Glomerular visceral epithelial cell (primary cell): ENCODE results near the gene C7orf33.
"Not testable (repeated sequence)": the region's sequence is repeated elsewhere in the genome, so short reads cannot be mapped to it uniquely, and the experiment has no call there.

ENCODE experiments used
- DNase-seq: peaks from one replicate; pipeline ENCODE4 v3.0.0-alpha.2; 2016; ENCODE audit errors: extremely low spot score

Gene C7orf33

DNA sequence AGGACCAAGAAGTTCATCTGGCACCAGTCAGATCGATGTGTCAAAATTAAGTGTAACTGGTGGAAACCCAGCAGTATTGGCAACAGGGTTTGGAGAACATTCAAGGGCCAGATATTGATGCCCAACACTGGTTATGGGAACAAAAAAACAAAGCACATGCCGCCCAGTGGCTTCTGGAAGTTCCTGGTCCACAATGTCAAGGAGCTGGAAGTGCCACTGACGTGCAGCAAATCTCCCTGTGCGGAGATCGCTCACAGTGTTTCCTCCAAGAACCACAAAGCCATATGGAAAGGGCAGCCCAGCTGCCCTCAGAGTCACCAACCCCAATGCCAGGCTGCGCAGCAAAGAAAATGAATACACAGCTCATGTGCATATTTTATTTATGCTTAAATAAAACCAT is 10.1 kb upstream of the C7orf33 start:
- DNase-seq: no peak

DNA sequence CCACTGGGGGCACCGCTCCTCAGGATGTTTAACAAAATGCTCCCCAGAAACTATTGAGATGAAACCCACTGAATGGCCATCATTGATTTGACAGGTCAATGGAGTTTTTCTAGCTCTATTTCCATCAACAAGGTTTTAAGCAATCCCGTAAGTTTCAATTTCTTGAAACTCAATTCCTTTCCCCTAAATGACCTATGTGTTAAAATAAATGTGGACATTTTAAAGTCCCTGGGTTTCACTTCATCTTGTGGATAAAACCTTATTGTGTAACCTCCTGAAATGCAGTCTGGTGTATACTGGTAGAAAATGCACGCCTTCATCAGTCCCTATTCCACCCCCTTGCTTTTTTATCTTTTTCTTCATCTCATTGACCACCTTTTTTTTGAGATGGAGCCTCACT is 8.9 kb upstream of the C7orf33 start:
- no peak for DNase-seq

DNA sequence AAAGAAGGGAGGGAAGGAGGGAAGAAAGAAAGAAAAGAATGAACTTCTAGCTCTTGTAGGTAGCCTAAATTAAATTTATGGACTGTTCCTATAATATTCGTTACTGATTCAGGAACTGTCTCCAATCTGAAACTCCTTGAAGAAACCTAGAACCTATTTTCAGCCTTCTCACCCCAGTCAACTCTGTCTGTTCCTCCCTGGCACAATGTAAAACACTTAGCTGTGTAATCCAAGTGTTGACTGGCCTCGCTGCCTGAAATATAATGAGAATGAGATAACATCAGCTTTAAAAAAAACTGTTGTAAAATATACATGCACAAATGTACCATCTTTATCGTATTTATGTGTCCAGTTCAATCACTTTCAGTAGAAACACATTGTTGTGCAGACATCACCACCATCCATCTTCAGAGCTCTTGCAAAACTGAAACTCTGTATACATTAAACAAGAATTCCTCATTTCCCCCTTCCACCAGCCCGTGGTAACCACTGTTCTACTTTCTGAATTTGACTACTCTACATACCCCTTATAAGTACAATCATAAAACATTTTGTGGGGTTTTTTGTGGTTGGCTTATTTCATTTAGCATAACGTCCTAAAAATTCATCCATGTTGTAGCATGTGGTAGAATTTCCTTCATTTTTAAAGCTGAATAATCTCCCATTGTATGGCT is 6.3 kb upstream of the C7orf33 start:
- DNase-seq: no peak

DNA sequence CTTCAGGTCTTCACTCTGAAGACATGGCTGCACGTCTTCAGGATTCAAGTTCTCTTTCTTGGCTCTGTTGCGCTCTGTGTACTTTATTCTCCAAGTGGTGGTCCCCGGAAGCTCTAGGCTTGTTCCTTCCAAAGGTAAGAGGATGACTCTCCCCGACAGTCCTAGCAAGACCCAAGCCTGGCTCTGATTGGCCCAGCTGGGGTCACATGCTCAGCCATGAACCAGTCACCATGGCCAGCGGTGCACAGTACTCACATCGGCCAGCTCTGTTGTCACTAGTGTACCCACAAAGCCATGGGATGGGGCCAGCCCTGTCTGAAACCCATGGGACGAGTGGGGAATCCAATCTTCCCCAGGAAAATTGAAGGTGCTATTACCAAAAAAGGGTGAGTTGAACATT is 5.2 kb upstream of the C7orf33 start:
- DNase-seq: no peak

DNA sequence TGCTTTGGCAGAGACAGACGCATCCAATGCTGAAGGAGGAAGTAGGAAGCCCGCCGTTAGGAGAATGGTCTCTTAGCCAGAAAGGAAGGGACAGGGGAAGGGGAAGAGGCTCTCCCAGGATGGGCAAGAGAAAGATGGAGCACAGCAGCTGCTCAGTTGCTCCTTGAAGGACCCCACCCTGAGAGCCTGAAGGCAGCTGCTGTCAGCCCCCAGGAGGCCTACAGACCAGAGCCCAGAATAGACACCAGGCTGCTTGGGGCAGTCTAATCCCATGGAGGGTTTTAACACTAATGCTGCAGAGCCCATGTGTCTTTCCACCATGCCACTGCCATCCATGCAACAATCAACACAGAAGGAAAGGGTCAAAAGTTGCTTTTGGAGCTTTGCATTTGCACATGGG is 3.5 kb upstream of the C7orf33 start:
- DNase-seq: no peak

DNA sequence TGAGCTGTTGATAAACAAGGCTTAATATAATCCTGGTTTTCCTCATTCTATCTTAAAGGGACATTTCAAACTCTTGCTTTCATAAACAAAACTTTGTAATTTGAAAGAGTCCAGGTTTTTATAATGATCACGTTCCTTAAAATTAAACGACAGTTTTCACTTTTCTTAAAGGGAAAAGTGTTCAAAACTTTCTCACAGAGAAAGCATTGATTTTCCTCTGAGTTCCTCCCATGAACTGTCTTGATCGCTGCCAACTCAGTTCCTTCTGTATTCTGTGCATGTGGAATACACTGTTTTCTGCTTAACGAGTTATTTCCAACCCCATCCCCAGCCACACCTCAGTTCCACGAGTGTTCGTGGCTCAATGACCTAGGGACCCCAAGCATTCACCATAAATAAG is 2.4 kb upstream of the C7orf33 start:
- no peak for DNase-seq

DNA sequence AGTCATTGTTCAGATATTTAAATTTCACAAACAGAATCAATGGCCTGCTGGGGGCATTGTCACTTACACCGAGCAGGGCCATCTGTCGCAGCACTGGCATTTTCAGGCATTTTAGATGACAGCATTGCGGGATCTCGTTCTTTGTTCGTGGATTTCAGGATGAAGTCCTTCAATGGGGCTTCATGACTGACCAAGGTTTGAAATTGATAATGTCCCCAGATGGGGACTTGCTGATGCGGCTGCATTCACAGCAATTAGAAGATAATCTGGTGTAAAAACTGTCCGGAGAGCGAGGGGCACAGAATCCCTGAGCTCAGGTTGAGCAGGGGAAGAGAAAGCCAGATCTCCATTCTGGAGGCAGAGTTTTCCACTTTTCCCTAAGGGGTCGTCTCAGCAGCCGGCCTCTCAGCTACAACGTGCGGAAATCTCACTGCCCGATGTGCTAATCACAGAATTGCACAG is 1.9 kb upstream of the C7orf33 start:
- no peak for DNase-seq

DNA sequence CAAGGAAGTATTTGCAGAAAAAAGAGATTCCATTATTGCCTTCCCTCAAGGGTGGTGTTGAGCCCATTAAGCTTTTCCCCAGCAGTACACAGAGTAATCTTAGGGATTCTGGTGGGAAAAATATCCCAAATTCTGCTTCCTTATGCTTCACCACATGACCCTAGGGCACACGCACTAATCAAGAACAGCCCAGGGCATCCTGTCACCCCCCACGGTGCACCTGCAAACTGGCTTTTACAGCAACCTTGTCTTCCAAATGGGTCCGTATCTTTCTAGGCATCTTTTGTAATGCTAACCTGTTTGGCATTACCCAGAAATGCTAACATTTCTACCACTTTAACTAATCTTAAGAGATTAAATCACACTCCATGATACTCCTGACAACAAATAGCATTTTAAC is 926 bp upstream of the C7orf33 start:
- no peak for DNase-seq

DNA sequence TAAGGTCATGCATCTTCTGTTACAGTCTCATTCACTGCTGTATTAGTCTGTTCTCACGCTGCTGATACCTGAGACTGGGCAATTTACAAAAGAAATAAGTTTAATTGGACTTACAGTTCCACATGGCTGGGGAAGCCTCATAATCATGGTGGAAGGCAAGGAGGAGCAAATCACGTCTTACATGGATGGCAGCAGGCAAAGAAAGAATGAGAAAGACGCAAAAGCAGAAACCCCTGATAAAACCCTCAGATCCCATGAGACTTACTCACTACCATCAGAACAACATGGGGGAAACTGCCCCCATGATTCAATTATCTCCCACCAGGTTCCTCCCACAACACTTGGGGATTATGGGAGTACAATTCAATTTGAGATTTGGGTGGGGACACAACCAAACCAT is 5.8 kb downstream of the C7orf33 start:
- DNase-seq: not testable (repeated sequence)

DNA sequence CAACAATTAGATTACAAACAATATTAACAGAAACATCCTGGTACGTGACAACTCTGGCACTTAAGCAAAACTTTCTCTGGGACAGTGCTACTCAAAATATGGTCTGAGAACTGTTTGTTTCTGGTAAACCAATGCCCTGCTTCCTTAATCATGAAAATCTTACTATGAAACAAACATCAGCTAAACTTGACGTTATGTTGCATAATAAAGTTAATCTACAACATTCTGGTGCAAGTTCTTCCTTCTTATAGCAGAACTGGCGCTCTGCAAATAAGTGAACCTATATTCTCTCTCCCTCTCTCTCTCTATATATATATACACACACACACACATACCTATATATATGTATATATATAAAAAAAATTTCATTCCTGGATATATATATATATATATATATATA is 7.8 kb downstream of the C7orf33 start:
- DNase-seq: no peak

DNA sequence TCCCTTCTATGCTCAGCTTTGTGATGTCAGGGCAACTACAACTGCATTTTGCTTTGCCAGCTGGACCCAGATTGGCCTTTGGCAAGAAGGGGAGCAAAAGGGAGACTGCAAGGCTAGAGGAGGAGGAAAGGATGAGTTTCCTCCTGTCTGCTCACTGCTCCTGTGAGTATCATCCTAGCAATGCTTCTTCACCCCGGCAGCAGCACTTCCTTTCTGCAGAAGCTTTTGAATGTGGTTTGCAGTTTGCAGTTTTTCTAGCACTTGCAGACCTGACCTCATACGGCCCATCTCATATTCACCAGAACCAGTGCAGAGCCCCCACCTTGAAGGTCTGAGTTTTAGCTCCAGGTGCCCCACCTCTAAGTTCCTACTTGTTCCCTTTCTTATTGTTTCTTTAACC is 14.8 kb downstream of the C7orf33 start:
- DNase-seq: no peak

DNA sequence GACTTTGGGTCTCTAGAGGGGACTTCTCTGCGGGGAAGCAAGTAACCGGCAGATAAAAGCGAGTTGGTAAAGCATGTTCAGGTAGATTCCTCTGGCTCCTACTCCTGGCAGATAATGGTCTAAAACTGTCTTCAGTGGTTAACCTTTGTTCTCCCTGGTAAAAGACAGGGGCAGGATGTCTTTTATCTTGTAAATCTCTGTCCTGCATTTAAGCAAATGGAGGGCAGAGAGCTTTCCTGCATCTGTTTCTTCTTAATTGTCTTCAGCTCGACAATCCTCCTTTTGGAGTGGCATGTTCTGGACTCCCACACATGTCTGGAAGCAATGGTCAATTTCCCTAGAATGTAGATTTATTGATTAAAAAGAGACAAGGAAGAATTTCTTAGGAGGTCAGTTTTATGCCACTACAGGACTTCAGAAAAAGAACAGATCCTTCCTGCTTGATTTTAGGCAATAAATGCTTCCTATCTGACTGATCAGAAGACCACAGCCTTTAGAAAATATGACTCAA is 16.6 kb downstream of the C7orf33 start:
- no peak for DNase-seq

DNA sequence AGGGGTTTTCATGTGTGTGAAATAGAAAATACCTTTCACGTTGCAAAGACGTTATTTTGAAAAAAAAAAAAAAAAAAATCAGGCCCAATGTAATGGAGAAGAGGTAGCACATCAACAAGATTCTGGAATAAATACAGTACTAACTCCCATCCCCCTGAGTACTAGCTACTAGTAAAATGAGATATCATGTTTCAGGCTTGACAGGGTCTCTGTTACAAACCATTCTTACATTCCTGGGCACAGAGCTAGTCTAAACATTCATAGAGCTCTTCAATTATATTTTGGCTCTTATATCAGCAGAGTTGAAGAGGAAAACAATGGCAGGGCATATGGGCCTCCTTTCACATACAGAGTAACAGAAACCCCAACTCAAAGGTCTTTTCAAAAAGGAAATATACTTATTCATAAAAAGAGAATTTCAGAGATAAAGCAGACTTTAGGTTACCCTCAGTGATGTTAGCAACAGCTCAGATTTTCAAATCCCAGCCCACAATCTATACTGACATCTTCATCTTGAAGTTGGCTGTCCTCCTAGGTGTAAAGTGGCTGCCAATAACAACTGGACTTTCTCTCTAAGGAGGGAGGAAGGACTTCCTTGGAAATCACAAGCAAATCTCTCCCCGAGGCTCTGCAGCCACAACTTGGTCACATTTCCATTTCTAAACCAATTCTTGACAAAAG is 18.6 kb downstream of the C7orf33 start:
- DNase-seq: no peak

DNA sequence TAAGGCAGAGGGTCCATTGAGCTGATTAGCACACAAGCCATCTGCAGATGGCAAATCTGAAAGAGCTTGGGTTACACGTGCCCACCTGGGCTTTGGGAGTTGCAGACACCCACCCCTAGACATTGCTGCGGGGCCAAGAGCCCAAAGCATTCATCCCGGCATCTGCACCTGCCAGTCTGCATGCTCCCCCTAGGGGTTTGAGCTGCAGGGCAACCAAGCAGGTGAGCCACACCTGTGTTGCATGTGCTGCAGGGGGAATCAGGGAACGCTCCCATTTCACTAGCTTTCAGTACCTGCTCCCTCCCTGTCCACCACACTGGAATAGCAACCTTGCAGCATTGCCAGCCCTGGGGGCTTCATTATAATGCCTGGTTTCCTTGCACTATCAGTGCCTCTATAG is 21.1 kb downstream of the C7orf33 start:
- no peak for DNase-seq

DNA sequence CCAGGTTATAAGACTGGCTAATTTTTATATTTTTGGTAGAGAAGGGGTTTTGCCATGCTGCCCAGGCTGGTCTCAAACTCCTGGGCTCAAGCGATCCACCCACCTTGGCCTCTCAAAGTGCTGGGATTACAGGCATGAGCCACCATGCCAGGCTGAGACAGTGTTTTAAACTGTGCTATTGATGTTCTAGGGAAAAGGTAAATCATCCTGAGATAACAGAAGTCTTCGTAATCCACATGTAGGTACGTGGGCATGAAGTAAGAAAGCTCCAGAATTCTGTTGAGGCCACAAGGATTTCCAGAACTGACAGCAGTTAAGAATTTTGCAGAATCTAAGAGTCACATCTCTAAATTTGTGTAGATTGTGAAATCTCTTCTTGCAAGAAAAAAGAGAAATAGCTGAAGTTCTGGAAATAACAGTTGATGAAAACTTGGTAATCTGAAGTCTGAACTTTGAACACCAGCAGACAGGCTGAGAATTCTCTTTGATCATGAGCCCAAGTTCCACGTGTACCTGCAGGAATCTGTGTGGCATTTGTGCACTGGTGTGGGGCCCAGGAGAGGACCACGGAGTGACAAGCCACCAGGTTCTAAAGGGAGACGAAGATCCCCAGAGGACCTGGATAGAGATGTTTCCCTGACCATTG is 24.6 kb downstream of the C7orf33 start:
- no peak for DNase-seq

DNA sequence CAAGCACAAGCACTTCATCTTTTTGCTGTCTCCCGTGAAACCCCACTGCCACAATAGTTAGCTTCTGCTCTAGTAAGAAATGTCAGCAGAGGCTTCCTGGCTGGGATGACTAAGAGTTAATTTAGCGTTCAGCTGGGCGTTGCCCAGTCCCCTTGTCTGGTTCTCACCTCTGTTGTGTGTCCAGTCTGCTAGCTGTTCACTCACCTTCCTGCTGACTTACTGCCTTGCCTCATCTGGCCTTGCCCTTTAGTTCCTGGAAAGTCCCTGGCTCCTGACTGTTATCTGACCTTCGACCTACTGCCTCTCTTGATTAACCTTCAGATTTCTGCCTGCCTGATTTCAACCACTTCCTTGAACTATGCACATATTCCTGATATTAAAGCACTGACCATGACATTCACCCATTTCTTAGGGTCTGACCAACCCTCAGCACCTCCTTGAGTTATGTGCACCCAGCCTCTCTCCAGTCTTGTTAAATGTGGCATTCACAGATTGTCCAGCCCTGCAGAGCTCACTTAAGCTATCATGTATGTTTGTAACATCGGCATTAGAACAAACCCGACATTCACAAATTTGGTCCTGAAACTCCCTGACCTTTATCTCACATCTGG is 30.3 kb downstream of the C7orf33 start:
- peak; percentile 37 for DNase-seq

DNA sequence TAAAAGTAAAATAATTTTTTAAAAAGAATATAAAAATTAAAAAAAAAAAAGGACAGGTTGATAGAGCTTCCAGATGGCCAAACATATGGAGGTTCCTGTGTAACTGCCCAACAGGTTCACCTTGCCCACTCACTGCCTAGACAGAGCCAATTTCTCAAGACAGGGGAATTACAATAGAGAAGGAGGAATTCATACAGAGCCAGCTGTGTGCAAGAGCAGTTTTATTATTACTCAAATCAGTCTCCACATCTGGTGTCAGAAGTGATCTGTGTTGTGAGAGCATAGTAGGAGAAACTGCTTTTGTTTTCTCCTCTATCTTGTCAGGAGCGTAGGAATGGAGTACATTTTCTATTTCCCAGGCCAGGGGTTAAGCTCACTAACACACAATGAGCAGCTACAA is 31.0 kb downstream of the C7orf33 start:
- no peak for DNase-seq

DNA sequence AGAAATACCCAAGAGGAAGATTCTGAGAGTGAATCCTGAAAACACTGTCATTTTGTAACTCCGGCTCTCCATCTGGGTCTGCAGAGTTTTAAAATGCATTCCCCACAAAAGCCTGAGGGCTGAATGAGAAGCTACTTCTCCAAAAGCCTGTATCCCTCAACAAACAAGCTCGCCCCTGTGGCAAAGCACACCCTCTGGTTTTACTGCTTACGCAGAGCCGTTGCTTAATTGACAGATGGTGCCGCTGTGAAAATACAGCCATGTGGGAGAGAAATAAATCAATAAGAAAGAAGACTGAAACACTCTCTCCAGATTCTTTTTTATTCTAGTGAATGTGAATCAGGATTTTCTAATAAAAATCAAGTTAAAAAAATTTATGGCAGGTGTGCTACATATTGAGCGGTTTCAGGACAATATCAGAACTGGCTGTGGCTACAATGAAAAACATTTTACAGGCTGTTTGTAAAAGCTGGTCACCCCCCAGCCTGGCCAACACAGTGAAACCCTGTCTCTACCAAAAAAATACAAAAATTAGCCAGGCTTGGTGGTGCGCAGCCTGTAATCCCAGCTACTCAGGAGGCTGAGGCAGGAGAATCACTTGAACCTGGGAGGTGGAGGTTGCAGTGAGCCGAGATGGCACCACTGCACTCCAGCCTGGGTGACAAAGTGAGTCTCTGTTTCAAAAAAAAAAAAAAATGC is 32.5 kb downstream of the C7orf33 start:
- DNase-seq: no peak

DNA sequence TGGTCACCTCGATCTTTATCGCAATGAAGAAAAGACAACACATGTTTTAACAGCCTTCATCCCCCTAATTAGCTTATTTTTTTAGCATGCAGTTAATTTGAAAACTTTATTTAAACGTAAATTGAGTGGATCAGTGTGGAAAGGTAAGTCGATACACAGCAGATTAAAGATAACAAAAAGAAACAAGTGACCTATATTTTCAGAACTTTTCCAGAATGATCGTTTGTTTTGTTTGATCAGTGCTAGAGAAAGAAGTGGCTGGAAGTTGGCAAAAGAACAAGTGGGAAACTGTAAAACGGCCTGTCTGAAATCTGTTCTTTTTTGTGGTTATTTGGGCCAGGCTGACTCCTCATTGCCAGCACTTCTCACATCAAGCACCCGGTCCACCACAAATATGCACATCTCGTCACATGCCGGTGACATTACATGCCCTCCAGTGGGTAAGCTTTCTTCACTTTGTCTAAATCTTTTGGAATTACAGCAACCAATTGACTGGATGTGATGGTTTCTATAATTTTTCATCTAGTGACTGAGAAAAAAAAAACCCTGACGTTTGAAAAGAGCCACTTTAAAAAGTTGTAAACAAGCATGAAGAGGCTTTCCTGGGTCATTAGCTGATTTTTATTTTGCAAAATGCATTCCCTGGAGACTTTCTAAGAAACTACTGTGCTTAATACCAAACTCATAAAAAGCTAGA is 33.2 kb downstream of the C7orf33 start:
- peak; percentile 68 for DNase-seq

DNA sequence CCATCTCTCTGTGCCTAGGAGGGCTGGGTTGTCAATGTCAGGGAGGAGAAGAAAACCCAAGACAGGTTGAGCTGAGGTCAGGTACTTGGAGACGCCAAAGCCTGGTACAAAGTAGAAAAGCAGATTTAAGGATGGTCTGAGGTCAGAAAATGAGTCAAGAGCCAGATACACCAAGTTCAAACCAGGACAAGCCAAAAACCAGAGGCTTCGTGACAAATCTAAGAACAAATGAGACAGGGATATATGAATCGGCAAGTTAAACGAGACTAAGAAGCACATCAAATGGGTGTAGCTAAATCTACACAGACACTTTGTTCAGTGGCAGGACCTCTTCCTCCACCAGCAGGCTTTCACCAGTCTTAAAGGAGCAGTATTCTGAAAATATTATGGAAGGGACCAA is 34.2 kb downstream of the C7orf33 start:
- DNase-seq: no peak

DNA sequence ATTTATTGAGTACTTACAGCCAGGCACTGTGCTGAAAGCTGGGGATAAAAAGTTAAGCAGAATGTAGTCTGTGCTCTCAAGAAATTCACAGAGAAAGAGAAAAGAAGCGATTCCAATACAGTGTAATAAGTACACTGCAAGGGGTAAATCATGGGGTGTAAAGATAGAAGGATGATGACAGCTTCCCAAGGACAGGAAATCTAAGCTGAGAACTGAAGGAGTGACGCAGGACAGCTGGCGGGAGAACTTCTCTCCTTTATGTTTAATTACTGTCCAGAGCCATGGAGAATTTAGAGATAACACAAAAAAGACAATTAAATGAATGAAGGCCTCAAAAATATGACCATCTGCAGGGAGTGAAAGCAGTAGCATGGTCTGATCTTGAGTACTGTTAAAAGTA is 34.8 kb downstream of the C7orf33 start:
- no peak for DNase-seq
